Brain pericyte (primary cell): ENCODE data around the gene SPECC1L.
"Not testable (repeated sequence)": the region's sequence is repeated elsewhere in the genome, so short reads cannot be mapped to it uniquely, and the experiment has no call there.

Experiments
- DNase-seq: peaks from one replicate; pipeline ENCODE4 v3.0.0-alpha.2; 2012; ENCODE audit warnings: low read depth, low spot score

Gene SPECC1L

DNA sequence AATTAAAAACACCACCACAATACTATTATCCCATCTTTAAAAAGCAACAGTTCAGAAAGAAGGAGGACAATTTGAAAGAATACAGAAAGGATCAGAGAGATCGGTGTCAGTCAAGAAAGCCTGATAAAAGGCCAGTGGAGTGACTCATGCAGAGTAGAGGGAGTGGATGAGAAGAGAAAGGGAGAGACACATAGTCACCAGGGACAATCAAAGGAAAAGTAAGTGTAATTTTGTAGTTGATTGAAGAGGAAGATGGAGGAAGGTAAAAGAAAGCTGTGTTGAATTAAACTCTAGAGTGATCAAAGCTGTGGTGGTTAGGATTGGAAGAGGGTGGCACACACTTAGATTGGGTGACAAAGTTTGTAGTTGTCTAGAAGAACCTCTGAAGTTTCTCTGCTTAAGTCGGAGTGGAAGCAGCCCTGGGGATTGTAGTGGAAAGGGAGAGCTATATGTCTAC is 14.1 kb downstream of the SPECC1L start:
- DNase-seq, result no peak

DNA sequence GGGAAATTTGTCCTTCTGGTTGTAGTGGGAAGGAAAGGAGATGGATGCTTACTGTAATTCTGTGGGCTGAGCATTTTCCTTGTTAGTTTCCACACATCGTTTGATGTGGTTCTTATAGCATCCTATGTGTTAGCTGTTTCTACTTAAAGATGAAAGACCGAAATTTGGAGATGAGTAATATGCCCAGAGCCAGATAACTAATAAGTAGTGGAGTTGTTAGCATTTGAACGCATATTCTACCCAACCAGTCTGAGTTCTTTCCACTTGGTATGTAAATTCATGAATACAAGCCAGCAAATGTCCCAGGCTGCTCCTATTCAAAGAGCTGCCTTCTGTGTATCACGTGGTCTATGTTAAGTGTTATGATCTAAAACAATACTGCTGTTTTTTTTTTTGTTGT is 14.6 kb downstream of the SPECC1L start:
- DNase-seq, result no peak

DNA sequence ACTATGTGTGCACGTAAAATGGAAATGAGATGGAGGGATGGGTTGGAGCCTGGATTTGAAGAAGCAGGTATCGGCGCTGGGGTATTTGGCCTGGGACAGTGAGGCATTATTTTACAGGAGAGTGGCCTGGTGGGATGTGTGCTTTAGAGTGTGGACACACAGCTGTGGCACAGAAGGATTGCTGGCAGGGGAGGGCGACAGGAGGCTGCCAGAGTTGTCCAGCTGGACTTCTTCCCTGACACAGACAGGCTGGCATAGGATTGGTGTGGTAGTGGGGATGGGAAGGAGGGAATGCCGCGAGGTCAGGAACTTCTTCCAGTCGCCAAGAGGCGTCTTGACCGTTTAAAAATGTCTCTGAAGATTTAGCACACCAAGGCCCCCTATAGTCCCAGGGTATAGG is 16.6 kb downstream of the SPECC1L start:
- not testable (repeated sequence) for DNase-seq

DNA sequence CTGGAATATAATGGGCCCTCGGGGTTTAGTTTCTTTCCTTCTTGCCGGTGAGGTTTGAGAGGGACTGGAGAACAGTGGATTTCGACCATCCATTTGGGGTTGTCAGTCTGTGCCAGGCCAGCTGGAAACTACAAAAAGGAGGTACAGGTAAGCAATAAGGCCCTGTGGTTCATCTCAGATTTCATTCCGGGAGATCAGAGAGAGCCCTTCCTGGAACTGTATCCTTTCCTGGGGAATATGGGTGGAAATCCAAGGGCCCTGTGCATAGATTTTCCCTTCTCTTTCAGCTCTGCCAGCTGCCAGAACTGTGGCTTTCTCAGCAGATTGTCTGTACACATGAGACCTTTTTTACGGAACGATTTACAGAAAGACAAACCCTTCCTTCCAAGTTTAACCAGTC is 17.2 kb downstream of the SPECC1L start:
- not testable (repeated sequence) for DNase-seq

DNA sequence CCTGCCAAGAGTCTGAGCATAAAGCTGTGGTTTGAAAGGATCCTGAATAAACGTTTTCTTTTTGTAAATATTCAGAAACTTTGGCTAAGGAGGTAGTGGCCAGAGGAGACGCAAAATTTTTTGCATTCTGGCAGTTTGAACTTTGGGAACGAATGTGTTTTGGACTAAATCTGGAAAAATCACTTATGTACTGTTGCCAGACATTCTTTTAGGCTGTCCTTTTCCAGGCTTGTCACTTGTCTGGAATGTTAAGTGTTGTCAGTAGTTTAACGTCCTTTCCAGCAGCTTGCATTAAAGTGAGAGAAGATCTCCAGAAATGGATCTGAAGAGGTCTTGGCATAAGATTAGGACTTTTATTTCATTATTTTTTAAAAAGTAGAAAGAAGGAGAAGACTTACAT is 18.5 kb downstream of the SPECC1L start:
- DNase-seq, result no peak

DNA sequence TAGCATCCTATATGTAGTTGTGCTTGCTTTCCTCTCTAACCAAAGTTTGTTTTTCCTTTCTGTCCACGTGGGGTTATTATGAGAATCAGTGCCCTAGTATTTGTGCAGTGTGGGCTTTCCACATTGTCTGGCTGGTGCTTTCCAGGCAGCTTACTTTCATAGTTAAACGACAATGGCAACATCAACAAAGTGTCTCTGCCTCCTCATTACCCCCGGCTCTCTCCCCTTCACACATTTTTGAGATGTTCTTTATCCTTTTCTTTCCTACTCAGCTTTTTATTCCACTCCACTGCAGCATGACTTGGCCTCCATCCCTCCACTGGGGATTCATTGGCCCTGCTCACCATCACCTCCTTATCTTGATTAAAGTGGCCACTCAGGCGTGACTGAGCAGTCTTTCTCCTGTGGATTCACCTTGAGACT is 19.1 kb downstream of the SPECC1L start:
- DNase-seq, result no peak

DNA sequence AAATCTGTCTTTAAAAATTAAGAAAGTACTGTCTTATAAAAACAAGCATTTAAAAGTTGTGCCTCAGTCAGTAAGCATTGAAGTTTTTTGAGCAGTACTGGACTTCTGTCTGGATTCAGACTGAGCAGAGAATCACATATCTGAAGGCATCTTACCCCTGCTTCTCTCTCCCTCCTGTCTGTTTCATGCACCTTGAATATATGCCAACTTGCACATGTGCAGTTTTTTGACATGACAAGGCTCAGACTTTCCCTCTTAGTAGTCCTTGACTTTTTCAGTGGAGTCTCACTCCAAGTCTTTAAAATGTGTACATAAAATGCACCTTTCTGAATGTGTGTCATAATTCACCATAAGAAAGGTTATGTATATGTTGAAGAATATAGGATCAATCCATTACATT is 19.8 kb downstream of the SPECC1L start:
- no peak for DNase-seq

DNA sequence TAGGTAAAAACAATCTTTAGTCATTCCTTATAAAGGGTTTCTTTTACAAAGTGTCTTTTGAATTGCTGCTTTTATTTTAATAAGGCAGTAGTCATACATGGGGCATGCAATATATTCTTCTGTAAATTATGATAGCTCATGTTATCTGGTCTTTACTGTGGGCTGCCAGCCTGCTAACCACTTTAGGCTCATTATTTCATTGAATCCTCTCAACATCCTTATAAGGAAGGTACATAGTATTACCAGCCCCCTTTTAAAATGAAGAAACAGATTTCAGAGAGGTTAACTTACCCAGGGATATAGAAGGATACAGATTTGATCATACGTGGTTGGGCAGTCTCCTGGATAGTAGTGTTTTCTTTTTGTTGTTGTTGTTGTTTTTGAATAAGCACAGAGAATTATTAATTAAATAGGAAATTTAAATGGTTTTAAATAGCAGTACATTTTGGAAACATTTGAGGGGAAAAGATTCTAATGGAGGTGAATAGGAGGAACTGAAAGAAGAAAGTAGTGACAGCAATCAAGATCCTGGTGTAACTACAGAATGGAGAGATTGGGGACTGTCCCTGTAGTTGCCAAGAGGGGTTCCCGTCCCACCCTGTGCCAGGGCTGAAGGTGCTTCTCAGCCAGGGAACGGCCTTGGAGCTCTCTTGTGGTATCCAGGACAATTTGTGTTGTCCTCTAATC is 21.0 kb downstream of the SPECC1L start:
- no peak for DNase-seq

DNA sequence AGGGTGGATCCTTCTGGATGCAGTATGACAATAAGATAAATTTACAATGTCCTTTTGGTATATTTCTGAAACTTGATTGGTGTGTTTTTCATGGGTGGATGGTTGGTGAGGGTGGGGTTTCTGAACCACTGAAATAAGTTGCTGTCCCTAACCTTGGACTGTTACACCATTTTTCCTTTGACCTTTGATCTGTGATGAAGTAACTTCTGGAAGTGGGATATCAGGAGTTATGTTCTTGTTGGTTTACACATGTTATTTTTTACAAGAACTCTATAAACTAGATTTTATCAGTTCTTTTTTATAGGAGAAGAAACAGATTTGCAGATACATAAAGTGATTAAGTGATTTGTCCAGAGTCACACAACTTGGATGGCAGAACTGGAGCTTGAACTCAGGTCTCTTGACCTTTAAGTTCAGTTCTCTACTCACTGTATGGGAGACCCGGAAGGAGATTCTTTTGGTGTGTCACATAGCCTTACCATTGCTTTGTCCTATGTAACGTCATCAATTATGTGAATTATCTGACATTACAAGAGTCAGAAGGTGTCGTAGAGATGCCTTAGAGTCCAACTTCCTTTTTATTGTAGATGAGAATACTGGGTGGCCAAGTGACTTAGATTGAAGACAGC is 21.7 kb downstream of the SPECC1L start:
- not testable (repeated sequence) for DNase-seq

DNA sequence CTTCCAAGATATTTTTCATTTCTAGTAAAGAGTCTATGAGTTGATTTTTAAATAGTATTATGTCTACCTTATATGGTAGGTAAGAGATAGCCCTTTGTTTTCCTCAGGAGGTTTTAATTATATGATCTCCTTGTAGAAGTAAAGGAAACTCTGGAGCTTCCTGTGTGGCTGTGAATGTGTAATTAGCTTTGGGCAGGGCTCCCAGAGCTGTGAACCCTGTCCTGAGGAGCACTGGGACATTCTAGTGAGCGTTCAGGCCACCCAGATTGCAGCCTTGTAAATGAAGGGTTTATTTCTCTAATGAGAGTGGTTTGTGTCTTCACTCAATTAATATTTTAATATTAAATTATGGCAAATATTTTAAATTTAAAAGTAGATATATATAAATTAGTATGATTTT is 24.3 kb downstream of the SPECC1L start:
- DNase-seq, result not testable (repeated sequence)

DNA sequence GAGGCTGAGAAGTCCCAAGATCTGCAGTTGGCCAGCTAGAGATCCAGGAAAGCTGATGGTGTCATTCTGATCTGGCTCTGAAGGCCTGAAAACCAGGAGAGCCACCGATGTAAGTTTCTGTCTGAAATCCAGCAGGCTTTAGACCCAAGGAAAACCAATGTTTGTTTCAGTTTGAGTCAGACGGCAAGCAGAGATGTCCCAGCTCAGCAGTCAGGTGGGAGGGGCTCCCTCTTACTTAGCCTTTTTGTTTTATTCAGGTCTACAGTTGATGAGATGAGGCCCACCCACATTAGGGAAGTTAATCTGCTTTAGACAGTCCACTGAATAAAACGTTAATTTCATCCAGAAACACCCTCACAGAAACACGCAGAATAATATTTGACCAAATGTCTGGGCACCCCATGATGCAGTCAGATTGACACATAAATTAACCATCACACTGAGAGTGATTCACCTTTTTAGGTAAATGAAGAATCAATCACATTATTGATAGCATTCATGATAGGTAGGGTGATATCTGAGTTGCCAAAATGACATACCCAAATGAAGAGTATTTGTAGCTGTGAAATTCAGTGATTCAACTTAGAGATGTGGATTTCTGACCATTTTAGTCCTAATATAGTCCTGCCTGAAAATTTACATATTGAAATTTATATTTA is 28.0 kb downstream of the SPECC1L start:
- not testable (repeated sequence) for DNase-seq

DNA sequence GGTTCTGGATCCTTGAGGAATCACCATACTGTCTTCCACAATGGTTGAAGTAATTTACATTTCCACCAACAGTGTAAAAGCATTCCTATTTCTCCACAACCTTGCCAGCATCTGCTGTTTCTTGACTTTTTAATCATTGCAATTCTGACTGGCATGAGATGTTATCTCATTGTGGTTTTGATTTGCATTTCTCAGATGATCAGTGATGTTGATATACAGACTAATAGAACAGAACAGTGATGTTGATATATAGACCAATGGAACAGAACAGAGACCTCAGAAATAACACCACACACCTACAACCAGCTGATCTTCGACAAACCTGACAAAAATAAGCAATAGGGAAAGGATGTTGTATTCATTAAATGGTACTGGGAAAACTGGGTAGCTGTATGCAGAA is 29.9 kb downstream of the SPECC1L start:
- not testable (repeated sequence) for DNase-seq

DNA sequence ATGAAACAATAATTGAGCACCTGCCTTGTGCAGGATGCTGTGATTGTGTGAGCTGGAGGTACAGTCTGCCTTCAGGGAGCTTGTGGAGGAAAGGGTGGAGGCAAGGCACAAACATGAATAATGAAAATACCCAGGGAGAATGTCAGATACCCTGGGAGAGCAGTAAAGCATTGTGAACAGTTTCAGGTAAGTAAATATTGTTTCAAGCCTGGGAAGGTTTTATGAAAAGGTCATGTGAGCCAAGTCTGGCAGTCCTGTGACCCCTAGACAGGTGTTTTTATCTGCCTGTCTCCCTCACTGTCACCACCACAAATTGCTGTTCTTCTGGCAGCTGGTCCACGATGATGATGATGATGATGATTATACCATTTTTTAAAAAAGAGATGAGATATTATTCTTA is 32.0 kb downstream of the SPECC1L start:
- DNase-seq, result no peak

DNA sequence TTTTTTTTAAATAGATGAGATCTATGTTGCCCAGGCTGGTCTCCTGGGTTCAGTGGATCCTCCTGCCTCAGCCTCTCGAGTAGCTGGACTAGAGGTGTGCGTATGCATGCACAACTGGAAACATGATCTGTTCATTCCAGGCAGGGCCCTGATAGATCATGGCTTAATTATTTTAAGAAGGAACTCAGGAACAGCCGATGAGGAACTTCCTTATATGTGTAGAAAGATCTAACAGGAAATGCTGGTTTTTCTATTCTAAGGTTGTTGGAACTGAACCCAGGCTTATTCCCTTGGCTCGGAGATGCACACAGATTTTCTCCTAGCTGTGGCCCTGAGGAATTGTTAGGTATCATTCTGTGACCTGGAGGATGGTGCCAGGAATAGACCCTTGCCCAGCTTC is 32.4 kb downstream of the SPECC1L start:
- no peak for DNase-seq

DNA sequence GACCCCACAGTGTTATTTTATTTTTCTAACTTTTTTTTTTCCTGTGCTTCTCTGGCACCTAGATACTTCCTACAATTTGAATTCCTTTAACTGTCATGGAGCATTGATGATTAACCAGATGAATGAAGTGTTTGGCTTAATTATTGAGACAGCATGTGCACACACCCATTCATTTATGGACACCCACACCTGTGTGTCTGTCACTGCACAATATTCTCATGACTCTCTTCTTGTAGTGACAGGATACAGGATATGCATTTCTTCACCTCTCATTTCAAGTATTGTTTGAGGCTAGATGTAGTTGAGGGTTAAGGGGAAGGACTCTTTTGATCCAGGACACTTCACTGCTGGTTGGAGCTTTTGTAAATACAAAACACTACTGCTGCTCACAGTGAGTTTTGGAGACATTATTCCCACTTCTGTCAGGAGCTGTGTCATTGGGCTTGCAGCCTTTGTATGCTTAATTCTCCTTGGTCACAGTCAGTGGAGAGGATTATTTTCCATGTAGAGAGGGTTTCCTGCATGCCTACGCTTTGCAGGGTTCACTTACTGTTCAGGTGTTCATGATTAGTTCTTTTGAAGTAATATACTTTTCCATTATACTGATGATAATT is 33.5 kb downstream of the SPECC1L start:
- DNase-seq, result no peak

DNA sequence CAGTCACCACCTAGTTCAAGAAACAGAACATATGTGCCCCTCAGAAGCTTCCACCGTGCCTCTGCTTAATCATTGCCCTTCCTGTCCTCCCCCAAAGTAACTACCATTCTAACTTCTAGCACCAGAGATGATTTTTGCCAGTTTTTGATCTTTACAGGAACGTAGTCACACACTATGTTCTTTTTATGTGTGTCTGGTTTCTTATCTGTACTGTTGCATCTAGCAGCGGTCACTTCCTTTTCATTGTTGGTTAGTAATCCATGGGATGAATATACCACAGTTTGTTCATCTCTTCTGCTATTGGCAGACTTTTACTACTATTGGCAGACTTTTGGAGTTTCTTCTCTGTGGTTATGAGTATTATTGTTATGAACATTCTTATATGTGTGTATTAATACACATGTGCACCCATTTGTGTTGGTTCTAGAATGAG is 34.6 kb downstream of the SPECC1L start:
- DNase-seq, result no peak

DNA sequence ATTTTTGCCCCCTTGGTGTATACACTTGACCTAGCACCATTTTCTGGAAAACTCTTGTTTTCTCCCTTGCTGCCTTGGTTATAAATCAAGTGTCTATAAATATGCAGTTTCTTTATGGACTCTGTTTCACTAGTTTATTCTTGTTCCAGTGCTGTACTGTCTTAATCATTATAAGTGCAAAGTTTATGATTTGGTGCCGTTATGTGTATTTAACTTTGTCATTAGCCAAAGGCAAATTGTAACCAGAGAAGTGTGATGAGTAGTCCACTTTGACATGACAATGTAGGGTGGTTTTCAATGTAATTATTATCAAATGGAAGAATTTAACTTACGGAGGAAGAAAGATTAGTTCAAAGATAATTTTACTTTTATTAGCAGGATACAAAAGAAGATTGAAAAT is 40.3 kb downstream of the SPECC1L start:
- no peak for DNase-seq

DNA sequence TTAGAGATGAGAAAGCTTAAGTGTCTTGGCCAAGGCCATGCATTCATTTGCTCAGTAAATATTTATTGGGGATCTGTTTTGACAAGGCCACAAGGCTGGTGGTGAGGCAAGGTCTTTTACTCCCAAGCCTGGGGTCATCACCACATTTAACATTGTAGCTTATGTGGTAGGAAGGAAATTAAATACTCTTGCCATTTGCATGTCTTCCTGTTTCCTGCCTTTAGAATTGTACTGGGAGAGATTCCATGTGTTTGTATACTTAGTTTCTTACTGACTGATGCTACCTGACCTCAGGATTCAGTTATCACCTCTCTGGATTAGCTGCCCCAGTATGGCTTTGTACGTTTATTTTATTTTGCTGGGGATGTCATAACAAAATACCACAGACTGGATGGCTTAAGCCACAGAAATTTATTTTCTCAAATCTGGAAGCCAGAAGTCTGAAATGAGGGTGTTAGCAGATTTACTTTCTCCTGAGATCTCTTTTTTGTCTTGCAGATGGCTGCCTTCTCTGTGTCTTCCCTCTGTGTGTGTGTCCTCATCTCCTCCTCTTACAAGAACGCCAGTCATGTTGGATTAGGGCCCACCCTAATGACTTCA is 44.8 kb downstream of the SPECC1L start:
- no peak for DNase-seq

DNA sequence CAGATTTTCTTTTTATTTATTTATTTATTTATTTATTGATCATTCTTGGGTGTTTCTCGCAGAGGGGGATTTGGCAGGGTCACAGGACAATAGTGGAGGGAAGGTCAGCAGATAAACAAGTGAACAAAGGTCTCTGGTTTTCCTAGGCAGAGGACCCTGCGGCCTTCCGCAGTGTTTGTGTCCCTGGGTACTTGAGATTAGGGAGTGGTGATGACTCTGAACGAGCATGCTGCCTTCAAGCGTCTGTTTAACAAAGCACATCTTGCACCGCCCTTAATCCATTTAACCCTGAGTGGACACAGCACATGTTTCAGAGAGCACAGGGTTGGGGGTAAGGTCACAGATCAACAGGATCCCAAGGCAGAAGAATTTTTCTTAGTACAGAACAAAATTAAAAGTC is 45.6 kb downstream of the SPECC1L start:
- DNase-seq, result not testable (repeated sequence)

DNA sequence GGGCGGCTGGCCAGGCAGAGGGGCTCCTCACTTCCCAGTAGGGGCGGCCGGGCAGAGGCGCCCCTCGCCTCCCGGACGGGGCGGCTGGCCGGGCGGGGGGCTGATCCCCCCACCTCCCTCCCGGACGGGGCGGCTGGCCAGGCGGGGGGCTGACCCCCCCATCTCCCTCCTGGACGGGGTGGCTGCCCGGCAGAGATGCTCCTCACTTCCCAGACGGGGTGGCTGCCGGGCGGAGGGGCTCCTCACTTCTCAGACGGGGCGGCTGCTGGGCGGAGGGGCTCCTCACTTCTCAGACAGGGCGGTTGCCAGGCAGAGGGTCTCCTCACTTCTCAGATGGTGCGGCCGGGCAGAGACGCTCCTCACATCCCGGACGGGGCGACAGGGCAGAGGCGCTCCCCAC is 46.9 kb downstream of the SPECC1L start:
- not testable (repeated sequence) for DNase-seq

DNA sequence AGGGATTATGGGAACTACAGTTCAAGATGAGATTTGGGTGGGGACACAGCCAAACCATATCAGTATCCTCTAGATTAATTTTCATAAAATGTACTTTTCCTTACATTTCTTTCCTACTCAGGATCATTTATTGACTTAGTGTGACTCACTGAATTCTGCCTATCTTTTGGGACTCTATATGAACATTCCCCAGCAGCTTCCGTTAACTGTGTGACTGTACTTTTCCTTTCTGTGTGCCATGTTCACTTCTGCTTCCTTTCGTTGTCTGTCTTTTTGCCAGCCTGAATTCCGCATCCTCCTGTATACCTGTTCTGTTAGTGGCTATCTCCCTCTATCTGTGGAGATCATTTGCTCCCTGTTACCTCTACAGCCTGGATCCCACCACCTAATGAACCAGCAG is 48.8 kb downstream of the SPECC1L start:
- no peak for DNase-seq

DNA sequence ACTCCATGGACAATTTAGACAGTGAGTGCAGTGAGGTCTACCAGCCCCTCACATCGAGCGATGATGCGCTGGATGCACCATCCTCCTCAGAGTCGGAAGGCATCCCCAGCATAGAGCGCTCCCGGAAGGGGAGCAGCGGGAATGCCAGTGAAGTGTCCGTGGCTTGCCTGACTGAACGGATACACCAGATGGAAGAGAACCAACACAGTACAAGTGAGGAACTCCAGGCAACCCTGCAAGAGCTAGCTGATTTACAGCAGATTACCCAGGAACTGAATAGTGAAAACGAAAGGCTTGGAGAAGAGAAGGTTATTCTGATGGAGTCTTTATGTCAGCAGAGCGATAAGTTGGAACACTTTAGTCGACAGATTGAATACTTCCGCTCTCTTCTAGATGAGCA is 51.4 kb downstream of the SPECC1L start:
- no peak for DNase-seq
